ENCODE results near the gene OR2V2. TPM values are rescaled to one million over a fixed set of nuclear protein-coding genes. Genes with fewer than 3 reads are reported as not detected.

OR2V2 gene
- total and polyA plus RNA-seq, 10 of the 15 experiments (the other 5 are each of a cell fraction or from before 2014, with no cell fraction given): 0.26 TPM; not detected in 9

- TF ChIP-seq KAT2A (conservative IDR thresholded peaks at IDR 0.05; ENCODE audit: control insufficient read depth, low read depth, low read length) (no peak), CBX5 (IDR thresholded peaks at IDR 0.05; ENCODE audit: low read depth) (no peak), TAF1 (IDR thresholded peaks at IDR 0.05; ENCODE audit: borderline replicate concordance, low read depth, low read length) (no peak), MTA2 (IDR thresholded peaks at IDR 0.05; ENCODE audit: low read depth) (peak; percentile 86), BCL11A (IDR thresholded peaks at IDR 0.05; ENCODE audit: low read depth, low read length) (peak; percentile 62; the same call in 1 of the 2 replicates), TCF12 (IDR thresholded peaks at IDR 0.05; ENCODE audit: low read depth, low read length) (0 out of 2 replicates have a peak, but pooled peaks have one; percentile 25), EP300 (IDR thresholded peaks at IDR 0.05; ENCODE audit: borderline replicate concordance in 1 of 2, control insufficient read depth in 1 of 2, low read depth in 2 of 2, low read length in 2 of 2) (peak; percentile 67 to 84; a peak in 3 of 4 replicates), NRF1 (conservative IDR thresholded peaks at IDR 0.05; ENCODE audit: low read depth, low read length) (no peak), NR2F1 (conservative IDR thresholded peaks at IDR 0.05) (peak; percentile 100), PAX5 (IDR thresholded peaks at IDR 0.05; ENCODE audit: borderline replicate concordance, low read depth, low read length) (peak; percentile 98), RUNX3 (IDR thresholded peaks at IDR 0.05; ENCODE audit: low read length) (peak; percentile 78), BACH1 (IDR thresholded peaks at IDR 0.05; ENCODE audit: borderline replicate concordance) (peak; percentile 76), JUNB (IDR thresholded peaks at IDR 0.05) (no peak), ATF7 (IDR thresholded peaks at IDR 0.05; ENCODE audit: low read depth) (peak; percentile 93), MYB (IDR thresholded peaks at IDR 0.05; ENCODE audit: borderline replicate concordance, low read depth, low read length) (0 out of 2 replicates have a peak, but pooled peaks have one; percentile 29), E4F1 (IDR thresholded peaks at IDR 0.05; ENCODE audit: borderline replicate concordance, partially characterized antibody) (no peak), NR2C2 (IDR thresholded peaks at IDR 0.05; ENCODE audit: borderline replicate concordance, control insufficient read depth, insufficient read length, low read depth) (no peak), DPF2 (IDR thresholded peaks at IDR 0.05) (peak; percentile 92), KDM1A (IDR thresholded peaks at IDR 0.05; ENCODE audit: borderline replicate concordance) (no peak), ZSCAN29 (IDR thresholded peaks at IDR 0.05) (0 out of 2 replicates have a peak, but pooled peaks have one; percentile 17), E2F8 (IDR thresholded peaks at IDR 0.05; ENCODE audit: low read depth, partially characterized antibody) (no peak), PRDM15 (CRISPR knock-in tag; IDR thresholded peaks at IDR 0.05) (no peak), SMARCA5 (IDR thresholded peaks at IDR 0.05) (0 out of 2 replicates have a peak, but pooled peaks have one; percentile 34)
Observed at GRCh38 chr5:181198905-181199519, 51.6 kb downstream of the OR2V2 start (continued).
